ENCODE measurements around the gene ELOA.

GRCh38 chr1:23803674-23804073 lies 60.4 kb downstream of the ELOA start:
- no peak for TF ChIP-seq POLR2A (IDR thresholded peaks at IDR 0.05)
- TF ChIP-seq CTCF (IDR thresholded peaks at IDR 0.05), result no peak

Data from Peyer's patch (tissue), 4 donors.